ENCODE results near the gene AKAP12.

DNA sequence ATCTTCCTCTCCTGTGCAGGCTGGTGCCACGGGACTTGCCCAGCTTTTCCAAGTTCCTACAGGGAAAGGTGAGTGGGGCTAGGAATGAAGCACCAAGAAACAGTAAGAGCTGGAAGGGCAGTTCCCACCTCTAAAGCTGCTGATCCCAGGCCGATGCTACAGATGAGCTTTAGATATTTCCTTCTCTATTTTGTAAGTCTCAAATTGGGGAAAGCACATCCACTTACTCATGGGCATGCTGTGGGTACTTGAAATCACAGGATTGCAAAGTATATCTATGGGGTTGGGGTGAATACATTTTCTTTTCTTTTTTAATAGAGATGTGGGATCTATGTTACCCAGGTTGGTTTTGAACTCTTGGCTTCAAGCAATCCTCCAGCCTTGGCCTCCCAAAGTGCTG, 148.5 kb downstream of the AKAP12 start:
- no peak for TF ChIP-seq CTCF (IDR thresholded peaks at IDR 0.05)
- TF ChIP-seq EZH2 (IDR thresholded peaks at IDR 0.05), result no peak
